Left renal pelvis (tissue), 4 donors: ENCODE measurements around the gene RAPGEF5. TPM values are rescaled to one million over a fixed set of nuclear protein-coding genes. Genes with fewer than 3 reads are reported as not detected.
A peak's percentile ranks its signal among the peaks of the same experiment; 100 is the strongest.

Experiments used
- DNase-seq, 4 donors: peaks; one replicate each; pipeline ENCODE4 v3.0.0-alpha.2; 2013; ENCODE audit warnings: low read depth in 4 of 4, low spot score in 3 of 4
- polyA plus RNA-seq, 4 donors: library from polyadenylated mRNA; unstranded; fragments of 120-200 nt; gene quantifications; one replicate each; pipeline ENCODE4 v1.2.1, GENCODE V29; 2013; ENCODE audit not compliant: insufficient read length in 4 of 4

Gene RAPGEF5, protein sequence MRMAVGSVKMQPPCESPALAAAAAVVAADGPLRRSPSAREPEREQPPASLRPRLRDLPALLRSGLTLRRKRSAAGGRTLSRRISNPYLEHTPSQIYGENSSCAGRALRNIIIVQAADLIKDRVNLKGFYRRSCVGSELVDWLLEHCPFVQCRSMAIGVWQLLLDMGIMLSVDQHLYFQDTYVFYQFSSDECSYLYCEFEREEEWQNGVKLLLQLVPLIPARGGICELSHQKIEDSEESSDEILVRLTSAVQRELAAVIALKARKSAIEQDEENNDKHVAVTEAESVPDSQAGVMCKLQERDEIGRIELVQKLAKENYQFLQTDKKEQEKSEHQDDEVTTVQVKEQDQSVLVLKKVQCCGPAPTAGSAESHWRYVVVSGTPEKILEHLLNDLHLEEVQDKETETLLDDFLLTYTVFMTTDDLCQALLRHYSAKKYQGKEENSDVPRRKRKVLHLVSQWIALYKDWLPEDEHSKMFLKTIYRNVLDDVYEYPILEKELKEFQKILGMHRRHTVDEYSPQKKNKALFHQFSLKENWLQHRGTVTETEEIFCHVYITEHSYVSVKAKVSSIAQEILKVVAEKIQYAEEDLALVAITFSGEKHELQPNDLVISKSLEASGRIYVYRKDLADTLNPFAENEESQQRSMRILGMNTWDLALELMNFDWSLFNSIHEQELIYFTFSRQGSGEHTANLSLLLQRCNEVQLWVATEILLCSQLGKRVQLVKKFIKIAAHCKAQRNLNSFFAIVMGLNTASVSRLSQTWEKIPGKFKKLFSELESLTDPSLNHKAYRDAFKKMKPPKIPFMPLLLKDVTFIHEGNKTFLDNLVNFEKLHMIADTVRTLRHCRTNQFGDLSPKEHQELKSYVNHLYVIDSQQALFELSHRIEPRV
- 10 to 100 TPM; 33.6 to 39.6 (median 37.5) TPM for polyA plus RNA-seq

DNA sequence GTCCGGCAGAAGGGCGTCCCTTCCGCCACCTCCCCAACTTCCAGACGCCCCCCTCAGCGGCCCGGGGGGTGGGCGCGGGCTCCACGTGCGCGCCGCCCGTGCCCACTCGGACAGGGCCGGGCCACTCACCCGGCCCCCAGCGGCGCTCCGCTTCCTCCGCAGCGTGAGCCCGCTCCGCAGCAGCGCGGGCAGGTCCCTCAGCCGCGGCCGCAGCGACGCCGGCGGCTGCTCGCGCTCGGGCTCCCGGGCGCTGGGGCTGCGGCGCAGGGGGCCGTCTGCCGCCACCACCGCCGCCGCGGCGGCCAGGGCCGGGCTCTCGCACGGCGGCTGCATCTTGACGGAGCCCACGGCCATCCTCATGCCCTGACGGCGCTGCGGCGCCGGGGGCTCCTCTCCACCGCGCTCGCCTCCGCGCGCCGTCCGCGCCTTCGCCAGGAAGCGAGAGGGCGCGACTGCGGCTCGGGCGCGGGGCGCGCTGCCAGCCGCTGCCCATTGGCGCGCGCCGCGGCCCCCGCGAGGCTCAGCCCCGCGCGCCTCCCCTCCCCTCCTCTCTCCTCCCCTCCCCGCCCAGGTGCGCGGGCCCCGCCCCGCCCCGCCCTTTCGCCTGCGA lies at the start of gene RAPGEF5:
Gene RAPGEF5 (minus strand): TSS at position 454 of the 610 bp plus-strand sequence. CDS start 94 bp downstream, at position 360.
- DNase-seq: peak in 1 of 4 donors; percentile 29

DNA sequence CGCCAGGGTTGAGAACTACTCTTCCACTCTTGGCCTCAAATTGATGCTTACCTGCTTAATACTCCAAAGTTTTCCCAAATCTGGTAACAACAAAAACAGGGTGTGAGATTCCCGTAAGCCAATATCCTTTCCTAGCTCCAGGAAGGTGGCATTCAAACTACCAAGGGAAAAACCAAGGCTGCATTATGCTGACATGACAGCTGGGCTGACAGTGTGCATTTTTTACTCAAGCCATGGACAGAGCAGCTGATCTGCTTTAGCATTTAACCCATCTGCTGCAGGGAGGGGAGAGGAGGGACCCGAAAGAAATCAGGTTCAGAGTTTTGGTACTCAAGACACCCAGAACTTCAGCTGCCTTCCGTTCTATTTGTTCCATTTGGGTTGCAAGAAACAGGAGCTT lies 49.8 kb upstream of the RAPGEF5 start:
- no peak for DNase-seq

DNA sequence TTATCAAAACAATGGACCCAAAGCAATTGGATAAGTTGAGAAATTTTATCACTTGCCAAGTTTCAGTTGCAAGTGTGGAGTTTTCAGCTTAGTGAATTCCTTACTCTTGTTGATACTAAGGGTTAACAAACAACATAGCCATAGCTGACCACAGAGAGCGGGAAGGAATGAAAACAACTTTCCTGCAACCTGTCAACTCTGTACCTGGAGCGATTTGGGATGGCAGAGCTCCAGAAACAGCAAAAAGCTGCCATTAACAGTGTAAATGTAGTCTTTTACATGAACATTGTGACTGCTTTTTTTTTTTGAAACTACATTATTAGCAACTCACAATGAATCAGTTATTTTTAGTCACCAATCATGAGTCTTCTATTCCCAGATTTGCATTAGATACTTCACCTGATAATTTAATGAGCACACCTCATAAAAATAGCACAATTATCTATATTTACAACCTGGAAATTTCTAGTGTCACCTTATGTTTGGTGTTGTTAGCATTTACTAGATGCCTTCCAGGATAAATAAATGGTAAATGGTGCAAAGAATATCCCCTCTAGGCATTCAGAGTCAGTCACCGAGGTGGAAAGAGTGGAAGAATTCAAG lies 47.6 kb upstream of the RAPGEF5 start:
- DNase-seq: no peak

DNA sequence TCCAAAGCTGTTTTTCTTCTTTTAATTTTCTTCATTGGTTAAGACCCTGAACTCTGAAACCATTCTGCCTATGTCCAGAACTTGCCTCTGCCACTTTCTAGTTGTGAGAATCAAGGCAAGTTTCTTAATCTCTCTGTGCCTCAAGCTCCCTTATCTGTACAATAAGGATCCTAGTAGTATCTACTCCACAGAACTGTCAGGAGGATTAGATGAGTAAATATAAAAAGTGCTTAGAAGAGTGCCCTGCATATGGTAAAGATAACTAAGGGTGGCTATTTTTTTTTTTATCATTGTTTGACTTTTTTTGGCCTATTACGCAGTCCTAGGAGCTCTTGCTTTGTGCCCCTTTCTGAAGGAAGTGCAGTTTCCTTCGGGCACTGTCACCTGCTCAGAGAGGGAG lies 46.4 kb upstream of the RAPGEF5 start:
- DNase-seq: no peak

DNA sequence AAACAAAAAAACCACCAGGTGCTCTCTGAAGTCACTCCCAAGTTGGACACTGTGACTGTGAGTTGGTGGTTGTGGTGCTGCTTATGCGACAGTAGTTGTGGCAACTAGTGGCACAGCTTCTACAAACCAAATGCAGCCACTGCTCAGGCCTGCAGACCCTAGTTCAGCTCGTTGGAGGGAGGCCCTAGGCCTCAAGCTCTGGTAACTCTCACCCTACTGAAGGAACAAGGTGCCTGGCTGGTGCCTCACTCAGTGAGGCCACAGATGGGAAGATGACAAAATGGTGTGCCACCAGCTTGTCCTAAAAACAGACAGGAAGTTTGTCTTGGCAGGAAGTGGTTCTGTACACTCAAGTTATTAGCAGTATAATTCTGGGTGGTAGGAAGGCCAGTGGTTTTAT lies 45.3 kb upstream of the RAPGEF5 start:
- DNase-seq: no peak

DNA sequence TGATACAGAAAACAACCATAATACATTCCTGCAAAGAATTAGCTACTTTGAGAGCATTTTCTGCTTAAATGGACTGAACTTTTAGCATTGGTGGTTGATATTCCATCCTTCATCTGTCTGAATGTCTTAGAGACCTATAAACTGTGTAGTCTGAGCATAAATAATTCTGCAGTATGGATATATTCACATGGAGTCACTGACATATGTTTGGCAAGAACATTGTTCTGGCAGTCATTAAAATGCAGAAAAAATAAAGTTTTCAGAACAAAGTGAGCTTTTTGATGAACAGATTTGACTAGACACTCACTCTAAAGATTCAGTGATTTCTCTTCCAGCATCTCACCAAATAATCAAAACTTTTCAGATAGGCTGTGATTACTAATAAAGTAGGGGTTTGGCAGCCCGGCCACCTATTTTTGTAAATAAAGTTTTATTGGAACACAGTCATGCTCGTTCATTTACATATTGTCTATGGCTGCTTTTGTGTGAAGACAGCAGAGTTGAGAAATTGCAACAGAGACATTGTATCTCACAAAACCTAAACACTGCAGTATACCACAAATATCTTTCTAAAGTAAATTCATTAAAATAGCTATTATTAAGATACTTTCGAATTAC lies 44.1 kb upstream of the RAPGEF5 start:
- no peak for DNase-seq

DNA sequence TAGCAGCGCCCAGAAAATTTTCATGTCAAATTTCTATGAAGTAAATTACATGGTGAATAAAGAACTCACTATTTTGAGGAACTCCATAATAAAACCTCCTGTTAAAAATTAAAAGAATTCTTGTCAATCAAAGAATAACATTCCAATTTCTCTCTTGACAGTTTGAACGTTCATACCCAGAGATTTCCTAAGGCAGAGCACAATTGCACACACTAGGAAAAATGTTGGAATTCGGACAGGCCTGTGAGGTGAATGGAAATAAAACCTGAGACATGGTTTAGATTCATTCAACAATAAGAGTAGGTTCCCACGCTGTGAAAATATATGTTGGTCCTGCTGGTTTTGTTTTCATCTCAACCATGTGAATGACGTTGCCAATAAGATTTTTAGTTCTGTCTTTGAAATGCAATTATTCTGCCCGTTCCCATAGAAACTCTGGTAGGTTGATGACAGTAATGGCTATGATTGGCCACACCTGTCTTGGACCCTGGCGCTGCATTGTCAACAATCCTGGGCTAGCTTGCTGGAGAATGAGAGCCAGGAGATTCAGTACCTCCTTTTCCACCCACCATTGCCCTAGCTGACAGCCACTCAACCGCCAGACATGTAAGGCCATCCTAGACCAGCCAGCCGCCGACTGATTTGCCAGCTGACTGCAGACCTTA lies 43.3 kb upstream of the RAPGEF5 start:
- no peak for DNase-seq

DNA sequence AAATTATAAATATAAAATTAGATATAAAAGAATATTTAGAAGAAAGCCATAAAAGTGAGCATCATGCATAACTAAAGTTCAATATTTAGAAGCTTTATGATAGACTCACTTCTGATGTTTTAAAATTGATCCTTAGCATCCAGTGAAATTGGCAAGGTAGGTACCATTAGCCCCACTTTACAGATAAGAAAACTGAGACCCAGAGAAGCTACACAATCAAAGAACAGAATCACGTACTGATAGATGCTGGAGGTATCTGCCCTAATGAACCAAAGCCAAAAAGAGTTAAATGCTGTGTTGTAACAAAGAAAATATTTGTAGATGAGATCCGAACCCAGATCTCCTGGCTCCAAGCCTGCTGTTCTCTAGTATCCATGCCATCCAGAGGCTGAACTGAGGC lies 42.6 kb upstream of the RAPGEF5 start:
- DNase-seq: no peak

DNA sequence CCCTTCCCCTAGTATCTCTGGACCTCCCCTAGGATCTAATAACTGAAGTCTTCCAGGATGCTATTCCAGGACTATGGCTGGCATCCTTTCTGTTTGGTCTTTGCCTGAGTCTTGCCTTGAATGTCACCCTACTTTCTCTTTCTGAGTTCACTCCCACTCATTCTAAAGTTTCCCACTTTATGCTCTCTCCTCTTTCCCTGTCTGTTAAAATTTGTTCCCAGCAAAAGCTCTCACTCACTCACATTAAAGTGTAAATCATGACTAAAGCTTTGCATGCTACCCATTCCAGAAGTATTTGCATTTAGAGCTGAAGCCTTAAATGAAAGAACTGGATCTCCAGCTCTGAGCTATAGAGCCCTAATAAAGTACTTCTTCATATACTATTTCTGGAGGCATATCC lies 42.1 kb upstream of the RAPGEF5 start:
- no peak for DNase-seq

DNA sequence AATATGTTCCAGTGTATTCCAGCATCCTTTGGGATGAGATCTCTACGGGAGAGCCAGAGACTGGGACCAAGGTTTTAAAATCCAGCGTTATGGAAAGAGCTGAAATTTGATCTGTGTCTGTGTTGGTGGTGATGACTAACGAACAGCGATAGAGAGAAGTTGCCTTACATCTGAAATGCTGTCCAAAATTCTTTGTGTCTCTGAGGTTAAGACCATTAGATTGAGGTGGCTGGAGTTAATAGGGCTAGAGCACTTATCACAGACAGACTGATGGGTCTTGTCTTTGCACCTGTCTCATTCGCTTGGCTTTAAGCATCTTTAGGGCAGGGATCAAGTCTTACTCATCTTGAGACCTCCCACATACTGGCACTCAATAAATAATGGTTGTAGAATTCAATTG lies 41.0 kb upstream of the RAPGEF5 start:
- no peak for DNase-seq

DNA sequence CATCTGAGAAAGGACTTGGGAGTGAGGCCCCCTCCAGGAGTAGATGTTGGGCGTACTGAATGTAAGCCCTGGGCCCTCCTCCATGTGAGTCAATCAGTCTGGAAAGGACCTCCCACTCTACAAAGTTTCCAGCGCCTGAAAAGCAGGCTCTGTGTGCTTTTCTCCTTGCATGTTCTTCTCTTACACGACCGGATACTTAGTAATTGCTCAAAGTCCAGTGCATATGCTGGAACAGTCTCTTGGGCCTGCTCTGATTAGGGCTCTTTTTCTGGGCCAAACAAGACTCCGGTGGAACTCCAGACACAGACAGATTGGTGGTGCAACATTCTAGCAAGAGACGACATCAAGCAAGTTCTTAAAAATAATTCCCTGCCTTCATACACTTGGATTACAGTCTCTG lies 38.3 kb upstream of the RAPGEF5 start:
- DNase-seq: no peak

DNA sequence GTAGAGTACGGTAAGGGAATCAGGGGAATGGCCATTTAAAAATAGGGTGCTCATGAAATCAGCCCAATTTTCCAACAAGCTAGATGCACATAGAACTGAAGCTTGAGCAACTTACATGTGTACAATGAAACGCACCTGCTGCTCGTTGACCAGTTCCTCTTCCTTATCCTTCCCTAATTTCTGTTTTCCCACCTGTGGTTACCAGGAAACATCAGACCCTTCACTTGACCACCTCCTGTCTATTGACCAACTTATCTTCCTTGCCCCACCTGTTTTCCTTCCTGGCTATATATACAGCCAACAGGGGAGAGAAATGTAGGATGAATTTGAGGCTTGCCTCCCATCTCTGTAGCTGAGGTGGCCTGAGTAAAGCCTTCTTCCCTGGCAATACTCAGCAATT lies 37.8 kb upstream of the RAPGEF5 start:
- DNase-seq: no peak

DNA sequence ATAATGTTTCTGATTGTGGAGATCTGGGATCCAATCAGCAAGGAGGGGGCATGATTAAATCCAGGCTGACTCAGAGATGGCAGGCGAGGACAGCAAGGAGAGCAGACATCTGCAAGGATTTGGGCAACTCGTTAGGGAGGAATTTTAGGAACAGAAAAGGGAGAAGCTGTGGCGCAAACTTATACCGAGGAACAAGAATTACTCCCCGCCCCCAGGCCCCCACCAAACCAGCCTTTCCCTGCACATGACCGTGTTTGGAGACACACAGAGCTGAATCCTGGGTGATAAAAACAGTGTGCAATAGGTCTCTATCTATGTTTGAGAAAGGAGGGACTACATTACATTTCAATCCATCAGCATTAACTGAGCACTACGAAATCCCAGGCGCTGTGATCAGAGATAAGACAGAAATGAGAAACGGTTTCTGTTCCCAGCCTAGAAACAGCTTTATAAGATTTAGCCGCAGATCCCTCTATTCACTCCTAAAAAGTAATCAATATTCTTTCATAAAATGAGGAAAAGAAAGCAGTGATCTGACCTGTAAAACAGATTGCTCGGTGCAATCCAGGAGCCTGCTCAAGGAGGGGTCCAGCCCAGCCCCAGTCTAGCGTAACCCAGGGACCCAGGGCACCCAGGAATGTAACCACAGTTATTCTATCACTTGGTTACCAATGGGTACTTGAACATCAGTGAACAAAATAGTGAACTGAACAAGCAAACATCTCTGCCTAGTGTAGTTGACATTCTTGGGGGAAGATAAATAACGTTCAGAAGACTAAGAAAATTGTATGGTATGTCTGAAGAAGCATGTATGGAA lies 37.2 kb upstream of the RAPGEF5 start:
- DNase-seq: no peak

DNA sequence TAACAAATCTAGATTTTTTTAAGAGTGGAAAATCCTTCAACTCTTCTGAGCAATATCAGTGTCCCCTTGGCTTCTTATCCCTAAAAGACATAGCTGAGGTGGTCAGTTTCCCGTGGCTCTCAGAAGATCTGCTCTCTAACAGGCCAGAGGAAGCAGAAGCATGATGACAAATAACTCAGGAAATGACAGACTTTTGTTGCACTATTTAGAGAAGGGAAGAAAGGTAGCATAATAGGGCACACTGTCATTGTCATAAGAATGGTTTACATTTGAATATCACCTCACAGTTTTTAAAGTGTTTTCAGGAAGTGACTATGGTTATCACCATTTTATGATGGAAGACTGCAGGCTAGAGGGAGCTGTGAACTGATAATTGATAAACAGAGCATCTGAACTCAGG lies 33.6 kb upstream of the RAPGEF5 start:
- no peak for DNase-seq

DNA sequence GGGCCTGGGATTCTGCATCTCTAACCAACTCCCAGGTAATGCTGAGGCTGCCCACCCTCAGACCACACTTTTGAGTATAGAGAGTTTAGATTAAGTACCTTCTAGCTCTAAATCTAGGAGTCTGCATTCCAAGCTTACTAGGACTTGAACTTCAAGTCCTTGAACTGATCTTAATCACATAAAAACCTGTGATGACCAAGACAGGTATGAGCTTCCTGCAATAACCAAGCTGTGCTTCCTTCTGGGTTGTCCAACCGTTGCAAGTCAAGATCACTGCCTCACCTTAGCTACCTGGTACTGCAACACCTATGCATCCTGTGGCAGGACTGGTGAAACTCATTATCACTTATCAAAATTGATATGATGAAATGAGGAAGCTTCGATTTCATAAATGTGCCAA lies 32.9 kb upstream of the RAPGEF5 start:
- DNase-seq: no peak

DNA sequence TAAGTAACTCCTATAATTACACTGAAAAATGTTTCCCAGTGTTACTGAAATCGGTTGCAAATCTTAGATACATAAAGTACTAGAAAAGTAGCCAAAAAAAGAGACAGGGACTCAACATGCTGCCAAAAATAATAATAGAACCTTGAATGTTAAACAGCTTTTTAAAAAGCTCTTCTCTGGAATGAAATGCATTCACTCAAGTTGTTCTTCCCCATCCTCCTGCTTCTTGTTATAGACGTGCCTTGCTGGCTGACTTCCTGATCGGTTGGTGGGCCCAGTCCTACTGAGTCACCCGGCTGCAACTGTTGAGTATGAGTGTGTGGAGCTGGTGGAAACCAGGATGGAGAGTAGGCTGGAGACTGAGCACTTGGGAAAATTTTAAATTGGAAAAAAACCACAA lies 30.6 kb upstream of the RAPGEF5 start:
- no peak for DNase-seq

DNA sequence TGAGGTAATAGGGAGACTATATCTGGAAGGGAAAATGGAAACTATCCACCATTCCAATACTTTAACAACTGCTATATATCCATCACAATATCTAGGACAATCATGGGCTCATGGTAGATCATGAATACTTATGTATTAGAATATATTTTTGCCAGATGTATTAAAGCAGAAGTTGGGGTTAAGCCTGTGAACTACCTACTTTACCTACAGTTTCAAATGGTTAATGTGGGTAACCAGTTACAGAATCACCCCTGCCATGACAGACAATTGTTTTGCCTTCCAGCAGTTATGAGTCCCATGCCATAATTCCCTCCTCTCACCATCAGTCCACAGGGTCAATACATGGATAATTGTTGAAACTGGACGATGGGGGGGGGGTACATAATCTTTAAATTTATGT lies 29.9 kb upstream of the RAPGEF5 start:
- DNase-seq: no peak

DNA sequence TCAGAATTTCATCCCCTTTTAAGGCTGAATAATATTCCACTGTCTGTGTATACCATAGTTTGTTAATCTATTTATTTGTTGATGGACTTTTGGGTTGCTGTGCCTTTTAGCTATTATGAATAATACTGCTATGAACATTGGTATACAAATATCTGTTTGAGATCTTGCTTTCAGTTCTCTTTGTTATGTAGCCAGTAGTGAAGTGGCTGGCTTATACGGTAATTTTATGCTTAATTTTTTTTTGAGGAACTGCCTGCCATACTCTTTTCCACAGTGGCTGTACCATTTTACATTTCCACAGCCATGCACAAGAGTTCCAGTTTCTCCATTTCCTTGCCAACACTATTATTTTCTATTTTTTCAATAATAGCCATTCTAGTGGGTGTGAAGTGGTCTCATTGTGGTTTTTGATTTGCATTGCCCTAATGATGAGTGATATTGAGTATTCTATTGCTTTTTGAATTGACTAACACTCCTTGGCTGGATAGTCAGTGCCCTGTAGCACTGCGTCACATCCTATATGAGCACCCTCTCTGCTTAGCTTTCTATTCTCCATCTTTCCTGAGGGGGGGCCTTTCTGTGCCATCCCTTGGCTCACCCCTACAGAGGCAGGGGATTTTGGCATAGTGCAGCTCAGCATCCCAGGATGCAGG lies 29.4 kb upstream of the RAPGEF5 start:
- DNase-seq: no peak

DNA sequence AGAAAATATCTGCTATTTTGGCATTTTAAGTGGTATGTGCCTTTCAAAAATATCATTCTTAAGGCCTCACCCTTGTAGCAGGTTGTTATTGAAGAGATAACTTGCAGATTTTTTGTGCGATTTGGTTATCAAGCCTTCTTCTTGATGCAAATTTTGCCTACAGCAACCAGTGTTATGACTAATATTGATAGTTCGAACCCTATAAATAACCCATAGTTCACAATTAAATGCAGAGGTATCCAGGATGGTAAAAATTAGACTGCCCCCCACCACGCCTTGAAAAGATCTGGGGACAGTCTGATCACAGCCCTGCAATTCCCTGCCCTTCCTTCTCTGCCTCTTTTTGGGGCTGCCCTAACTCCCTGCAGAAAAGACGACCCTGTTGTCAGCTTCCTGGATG lies 28.4 kb upstream of the RAPGEF5 start:
- DNase-seq: no peak
